Fibroblast of pulmonary artery (primary cell): ENCODE results near the gene GTF3C1.

Experiments
- DNase-seq: peaks from one replicate; pipeline ENCODE4 v3.0.0-alpha.2; 2010; ENCODE audit warnings: low read depth
- H3K4me3 ChIP-seq: replicated peaks from 2 replicates; pipeline ENCODE4 v1.5.1; 2011; ENCODE audit warnings: low read depth, mild to moderate bottlenecking, control low read depth, low read length, moderate library complexity
- CTCF ChIP-seq: IDR thresholded peaks from 2 replicates; pipeline ENCODE4 v1.5.1; 2011; ENCODE audit warnings: mild to moderate bottlenecking, control low read depth, low read length, inconsistent platforms; ENCODE audit errors: missing control alignments

The GTF3C1 gene

GRCh38 chr16:27448532-27449433 lies 100.9 kb downstream of the GTF3C1 start:
- no peak for DNase-seq
- H3K4me3 ChIP-seq, result no peak overlapping the region
- TF ChIP-seq CTCF, result no peak

GRCh38 chr16:27447301-27447700 lies 102.4 kb downstream of the GTF3C1 start:
- TF ChIP-seq CTCF, result no peak
- H3K4me3 ChIP-seq, result no peak overlapping the region
- no peak for DNase-seq

GRCh38 chr16:27446721-27447120 lies 103.0 kb downstream of the GTF3C1 start:
- no peak for TF ChIP-seq CTCF
- DNase-seq, result no peak
- no peak overlapping the region for H3K4me3 ChIP-seq

- TF ChIP-seq CTCF, result no peak
- no peak overlapping the region for H3K4me3 ChIP-seq
- DNase-seq, result no peak
Observed at GRCh38 chr16:27445502-27446175, 104.1 kb downstream of the GTF3C1 start.

GRCh38 chr16:27444470-27444869 lies 105.2 kb downstream of the GTF3C1 start:
- no peak overlapping the region for H3K4me3 ChIP-seq
- no peak for TF ChIP-seq CTCF
- no peak for DNase-seq

- peak; percentile 71 for DNase-seq
- TF ChIP-seq CTCF, result no peak
- no peak overlapping the region for H3K4me3 ChIP-seq
Observed at GRCh38 chr16:27444015-27444414, 105.7 kb downstream of the GTF3C1 start.
